T follicular helper cell (primary cell): ENCODE data around the gene SMIM11.
"Not testable (repeated sequence)": the region's sequence is repeated elsewhere in the genome, so short reads cannot be mapped to it uniquely, and the experiment has no call there.

Source experiments
- DNase-seq: peaks from one replicate; pipeline ENCODE4 v3.0.0-alpha.2; 2020; ENCODE audit warnings: low read depth

Gene SMIM11

DNA sequence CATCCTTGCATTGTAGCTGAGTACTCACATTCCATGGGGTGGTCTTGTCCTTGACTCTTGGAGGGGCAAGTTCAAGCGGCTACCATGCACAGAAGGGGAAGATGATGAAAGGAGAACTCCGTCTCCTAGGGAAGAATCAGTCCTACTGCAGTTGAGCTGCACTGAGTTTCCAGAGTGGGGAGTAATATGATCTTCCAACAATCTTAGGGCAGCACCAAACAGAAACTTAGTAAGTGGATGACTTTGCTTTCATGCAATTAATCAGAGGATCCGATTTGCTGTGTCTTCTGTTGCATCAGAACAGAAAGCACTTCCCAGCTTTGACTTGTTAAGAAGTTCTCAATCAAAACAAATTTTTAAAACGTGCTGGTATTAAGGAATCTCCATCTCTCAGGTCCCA, 48.5 kb downstream of the SMIM11 start, which contains the start of gene SMIM34:
Gene SMIM34, minus strand, starts transcription at position 147 of the 400 bp plus-strand sequence. Its CDS starts 112 bp downstream, at position 35.
- DNase-seq, result not testable (repeated sequence)

DNA sequence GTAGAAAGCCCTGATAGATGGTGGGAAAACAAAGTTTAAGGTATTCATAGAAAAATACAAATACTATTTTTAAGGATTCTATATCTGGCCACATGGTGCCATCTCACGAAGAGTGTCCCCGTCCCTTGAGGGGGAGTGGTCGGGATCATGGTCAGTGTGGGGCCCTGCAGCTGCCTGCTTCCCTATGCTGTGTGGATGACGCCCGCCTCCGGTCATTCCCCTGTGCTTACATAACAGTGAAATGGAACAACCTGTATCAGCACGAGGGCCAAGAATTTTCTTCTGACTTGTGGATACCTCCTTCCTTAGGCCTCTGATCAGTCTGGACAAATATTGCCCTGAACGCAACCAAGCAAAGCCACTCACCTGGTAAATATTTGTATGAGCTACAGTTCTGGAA, 52.0 kb downstream of the SMIM11 start:
- DNase-seq, result not testable (repeated sequence)

DNA sequence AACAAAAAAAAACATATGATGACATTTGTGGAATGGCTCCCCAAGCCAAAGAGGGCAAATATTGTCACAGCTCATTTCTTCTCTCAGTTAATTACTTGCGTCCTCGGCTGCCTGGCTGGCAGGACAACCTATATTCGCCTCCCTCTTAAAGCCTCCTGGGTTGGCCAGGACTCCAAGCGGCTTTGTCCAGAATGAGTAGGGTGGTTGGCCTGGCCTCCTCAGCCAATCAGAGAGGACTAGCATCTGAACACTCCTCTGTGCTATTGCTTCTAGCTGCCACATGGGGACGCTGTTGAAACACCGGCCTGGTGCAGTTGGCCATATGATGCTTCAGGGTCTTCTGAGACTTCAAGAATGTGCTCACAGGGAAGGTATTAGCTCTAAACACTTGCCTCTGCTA, 53.1 kb downstream of the SMIM11 start:
- DNase-seq, result not testable (repeated sequence)

DNA sequence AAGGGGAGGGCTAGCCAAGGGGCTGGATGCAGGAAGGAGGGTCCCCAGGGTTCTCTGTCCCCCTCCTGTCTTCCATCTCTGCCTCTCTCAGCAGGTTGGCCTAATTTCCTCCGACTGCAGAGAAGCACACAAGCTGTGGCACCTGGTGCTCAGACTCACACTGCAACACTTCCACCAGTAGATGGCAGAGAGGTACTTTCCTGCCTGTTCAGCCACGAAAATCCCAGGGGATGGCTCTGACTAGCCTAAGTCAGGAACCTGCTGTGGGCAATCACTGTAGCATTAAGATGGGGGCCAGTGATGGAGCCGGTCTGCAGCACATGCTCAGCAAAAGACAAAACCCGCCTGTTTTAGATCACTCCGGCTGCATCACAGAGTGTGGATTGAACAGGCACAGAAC, 54.4 kb downstream of the SMIM11 start:
- DNase-seq, result not testable (repeated sequence)
